IMR-90 (cell line): ENCODE data around the gene TMEM135. TPM values are rescaled to one million over a fixed set of nuclear protein-coding genes. Genes with fewer than 3 reads are reported as not detected.

Source experiments
- ATAC-seq: fragments of 200-7000 bp; cut with Tn5 transposase; 2 replicates; pipeline ENCODE4 v1.9.1; 2020; ENCODE audit warnings: low read depth, mild to moderate bottlenecking, moderate library complexity
- BruUV-seq: library from RNA; stranded (reverse); fragments of 400-500 nt; replicated peaks from 2 replicates; lab custom pipeline; 2021; lab: Mats Ljungman, UMichigan
- CTCF ChIA-PET: fragments of 300-600 bp; formaldehyde crosslinking; extraction: SDS; loops from one replicate; lab custom pipeline; 2021; ENCODE audit warnings: antibody characterized with exemption; lab: Yijun Ruan, JAX
- POLR2A ChIA-PET: fragments of 300-600 bp; sonication (Branson Sonifier 250); formaldehyde crosslinking; loops from one replicate; lab custom pipeline; 2022; ENCODE audit warnings: antibody characterized with exemption; ENCODE audit not compliant: unreplicated experiment; lab: Charles Lee
- DNase-seq: peaks from one replicate; pipeline ENCODE4 v3.0.0; 2013
- H2AFZ ChIP-seq: replicated peaks from 2 replicates; pipeline ENCODE3; 2013; ENCODE audit warnings: low read length, mild to moderate bottlenecking; ENCODE audit not compliant: poor library complexity
- H2AK5ac ChIP-seq: 2 replicates; pipeline ENCODE4 v1.6.1; 2013; ENCODE audit warnings: low read depth, low read length, inconsistent platforms
- H2AK9ac ChIP-seq: replicated peaks from 2 replicates; pipeline ENCODE3; 2013; ENCODE audit warnings: mild to moderate bottlenecking, low read depth, low read length, moderate library complexity; ENCODE audit not compliant: poor library complexity
- H2BK120ac ChIP-seq: 2 replicates; pipeline ENCODE4 v1.6.1; 2013; ENCODE audit warnings: low read depth, low read length, inconsistent platforms
- H2BK15ac ChIP-seq: 3 replicates; pipeline ENCODE4 v1.6.1; 2013; ENCODE audit warnings: low read depth, low read length, inconsistent platforms
- H2BK20ac ChIP-seq: 2 replicates; pipeline ENCODE4 v1.6.1; 2013; ENCODE audit warnings: low read depth, mild to moderate bottlenecking, inconsistent platforms, low read length, moderate library complexity
- H2BK5ac ChIP-seq: 2 replicates; pipeline ENCODE4 v1.6.1; 2013; ENCODE audit warnings: mild to moderate bottlenecking, low read depth, low read length, inconsistent platforms; ENCODE audit not compliant: poor library complexity, severe bottlenecking
- H3K14ac ChIP-seq: replicated peaks from 2 replicates; pipeline ENCODE4 v1.6.1; 2013; ENCODE audit warnings: low read depth, low read length, inconsistent platforms
- H3K18ac ChIP-seq: 2 replicates; pipeline ENCODE4 v1.6.1; 2013; ENCODE audit warnings: low read depth, low read length, control low read depth
- H3K23ac ChIP-seq: 2 replicates; pipeline ENCODE4 v1.6.1; 2013; ENCODE audit warnings: low read depth, low read length, inconsistent platforms
- H3K27ac ChIP-seq: 2 replicates; pipeline ENCODE4 v1.5.1; 2013; ENCODE audit warnings: mild to moderate bottlenecking, control low read depth, low read length; ENCODE audit not compliant: insufficient read depth
- H3K27me3 ChIP-seq: 2 replicates; pipeline ENCODE4 v1.6.1; 2013; ENCODE audit warnings: low read length; ENCODE audit not compliant: control insufficient read depth, insufficient read depth
- H3K36me3 ChIP-seq: 2 replicates; pipeline ENCODE4 v1.6.1; 2013; ENCODE audit warnings: low read length, mixed read lengths; ENCODE audit not compliant: control insufficient read depth, insufficient read depth
- H3K4ac ChIP-seq: 2 replicates; pipeline ENCODE4 v1.6.1; 2013; ENCODE audit warnings: low read depth, low read length, inconsistent platforms
- H3K4me1 ChIP-seq: 2 replicates; pipeline ENCODE4 v1.6.1; 2013; ENCODE audit warnings: low read length, mixed read lengths; ENCODE audit not compliant: control insufficient read depth, insufficient read depth
- H3K4me2 ChIP-seq: 2 replicates; pipeline ENCODE4 v1.6.1; 2013; ENCODE audit warnings: low read depth, mild to moderate bottlenecking, control low read depth, low read length, moderate library complexity
- H3K4me3 ChIP-seq: 2 replicates; pipeline ENCODE4 v1.5.1; 2013; ENCODE audit warnings: low read depth, mild to moderate bottlenecking, control low read depth, low read length, moderate library complexity; ENCODE audit not compliant: insufficient read depth
- H3K56ac ChIP-seq: 2 replicates; pipeline ENCODE4 v1.6.1; 2013; ENCODE audit warnings: low read length, inconsistent platforms; ENCODE audit not compliant: insufficient read depth; ENCODE audit errors: extremely low read depth
- H3K79me1 ChIP-seq, 2 experiments: 2 replicates each; pipeline ENCODE4 v1.6.1; 2013; ENCODE audit warnings: low read length in 2 of 2, inconsistent platforms in 1 of 2, low read depth in 1 of 2
- H3K9ac ChIP-seq: 2 replicates; pipeline ENCODE4 v1.6.1; 2013; ENCODE audit warnings: low read depth, low read length, control low read depth
- H3K9me1 ChIP-seq: 2 replicates; pipeline ENCODE4 v1.6.1; 2013; ENCODE audit warnings: low read length, inconsistent platforms; ENCODE audit not compliant: insufficient read depth
- H3K9me3 ChIP-seq: 2 replicates; pipeline ENCODE4 v1.6.1; 2013; ENCODE audit warnings: low read length; ENCODE audit not compliant: control insufficient read depth, insufficient read depth
- H4K20me1 ChIP-seq: 2 replicates; pipeline ENCODE4 v1.6.1; 2013; ENCODE audit warnings: low read length, inconsistent platforms; ENCODE audit not compliant: insufficient read depth
- H4K5ac ChIP-seq: 2 replicates; pipeline ENCODE4 v1.6.1; 2013; ENCODE audit warnings: mild to moderate bottlenecking, low read depth, low read length, control low read depth
- H4K8ac ChIP-seq, 2 experiments: 2 replicates each; pipeline ENCODE4 v1.6.1; 2013; ENCODE audit warnings: low read depth in 2 of 2, low read length in 2 of 2, control low read depth in 1 of 2, inconsistent platforms in 1 of 2
- H4K91ac ChIP-seq: 2 replicates; pipeline ENCODE4 v1.6.1; 2013; ENCODE audit warnings: low read depth, low read length, inconsistent platforms; ENCODE audit not compliant: insufficient read depth
- BHLHE40 ChIP-seq: fragments of 150-350 bp; IDR thresholded peaks from 2 replicates; pipeline ENCODE4 v1.6.1; 2016; ENCODE audit warnings: mild to moderate bottlenecking, low read depth, low read length
- CEBPB ChIP-seq: IDR thresholded peaks from 2 replicates; pipeline ENCODE4 v1.6.1; 2012; ENCODE audit warnings: low read depth, low read length, improper control_type of control experiment
- CHD1 ChIP-seq: IDR thresholded peaks from 2 replicates; pipeline ENCODE4 v1.6.1; 2012; ENCODE audit warnings: low read depth, low read length, improper control_type of control experiment
- CTCF ChIP-seq: conservative IDR thresholded peaks from 2 replicates; pipeline ENCODE4 v1.5.1; 2012; ENCODE audit warnings: mild to moderate bottlenecking, low read depth, low read length, improper control_type of control experiment
- ELK1 ChIP-seq: fragments of 150-350 bp; IDR thresholded peaks from 2 replicates; pipeline ENCODE4 v1.6.1; 2016; ENCODE audit warnings: low read depth, mild to moderate bottlenecking, low read length, moderate library complexity, borderline replicate concordance
- FOS ChIP-seq: fragments of 150-350 bp; IDR thresholded peaks from 2 replicates; pipeline ENCODE4 v1.6.1; 2016; ENCODE audit warnings: low read depth, low read length
- MAFK ChIP-seq: IDR thresholded peaks from 2 replicates; pipeline ENCODE4 v1.6.1; 2012; ENCODE audit warnings: low read depth, low read length, improper control_type of control experiment
- MAZ ChIP-seq: IDR thresholded peaks from 2 replicates; pipeline ENCODE4 v1.6.1; 2012; ENCODE audit warnings: low read depth, mild to moderate bottlenecking, low read length, improper control_type of control experiment, moderate library complexity, borderline replicate concordance
- MXI1 ChIP-seq: IDR thresholded peaks from 2 replicates; pipeline ENCODE4 v1.6.1; 2012; ENCODE audit warnings: low read depth, mild to moderate bottlenecking, low read length, moderate library complexity, borderline replicate concordance
- NFE2L2 ChIP-seq: fragments of 150-350 bp; IDR thresholded peaks from 2 replicates; pipeline ENCODE4 v1.6.1; 2016; ENCODE audit warnings: low read depth, mild to moderate bottlenecking, low read length
- POLR2A ChIP-seq: IDR thresholded peaks from 2 replicates; pipeline ENCODE4 v1.6.1; 2012; ENCODE audit warnings: mild to moderate bottlenecking, low read depth, low read length
- RAD21 ChIP-seq: IDR thresholded peaks from 2 replicates; pipeline ENCODE4 v1.6.1; 2012; ENCODE audit warnings: low read length, improper control_type of control experiment
- RCOR1 ChIP-seq: IDR thresholded peaks from 2 replicates; pipeline ENCODE4 v1.6.1; 2012; ENCODE audit warnings: mild to moderate bottlenecking, low read length, improper control_type of control experiment; ENCODE audit not compliant: insufficient replicate concordance
- RFX5 ChIP-seq: IDR thresholded peaks from 2 replicates; pipeline ENCODE4 v1.8.0; 2012; ENCODE audit warnings: low read depth, mild to moderate bottlenecking, low read length, moderate library complexity
- SMC3 ChIP-seq: fragments of 150-350 bp; IDR thresholded peaks from 2 replicates; pipeline ENCODE4 v1.6.1; 2016; ENCODE audit warnings: low read depth, mild to moderate bottlenecking, antibody characterized with exemption, low read length, moderate library complexity
- USF2 ChIP-seq: fragments of 150-350 bp; IDR thresholded peaks from 2 replicates; pipeline ENCODE4 v1.6.1; 2017; ENCODE audit warnings: mild to moderate bottlenecking, antibody characterized with exemption, low read length, low read depth
- WGBS, 2 experiments: methylation state at CpG; one replicate each; pipeline versions ENCODE4 v1.1.5 to v1.1.7; 2013; ENCODE audit warnings: missing lambda C conversion rate in 2 of 2; ENCODE audit not compliant: insufficient read length in 1 of 2; ENCODE audit errors: extremely low coverage in 2 of 2; 5-methylcytosine and 5-hydroxymethylcytosine counted together
- dilution Hi-C: fragments of 300-500 bp; cut with HindIII; formaldehyde crosslinking; loops from one replicate; pipeline ENCODE4 v1.14.3; 2018; ENCODE audit warnings: low sequenced_read_pairs; ENCODE audit not compliant: unreplicated experiment
- in situ Hi-C: fragments of 300-500 bp; cut with MboI; formaldehyde crosslinking; loops from 3 replicates; pipeline ENCODE4 v1.14.3; 2019; ENCODE audit warnings: low sequenced_read_pairs, inconsistent platforms, mixed read lengths
- intact Hi-C: fragments of 100-400 bp; cut with micrococcal nuclease; formaldehyde crosslinking; loops from 2 replicates; pipeline ENCODE4 v1.10.0; 2022
- polyA plus RNA-seq, 3 experiments: library from polyadenylated mRNA; depleted of rRNA; stranded (reverse); fragments of >200 nt; gene quantifications; 2 replicates each; pipeline ENCODE4 v1.2.3, GENCODE V29; 2012; ENCODE audit warnings: low replicate concordance in 1 of 3
- total RNA-seq: library from RNA; depleted of rRNA; stranded (reverse); fragments of >200 nt; gene quantifications from 2 replicates; pipeline ENCODE4 v1.2.3, GENCODE V29; 2012

TMEM135 gene
- total and polyA plus RNA-seq, 2 of the 4 experiments (the other 2 are of a cell fraction), result 3.9 to 5.9 TPM

GRCh38 chr11:87298155-87298554 is 260.4 kb downstream of the TMEM135 start:
- in situ Hi-C loops, result loop anchor here (10.0 to 25.0 kb wide), 3 partner anchors 433 to 861 kb away; no protein-coding TSS in a partner anchor

More at GRCh38 chr11:87298155-87298554, 260.4 kb downstream of the TMEM135 start:
- ATAC-seq (no peak), DNase-seq (no peak)
- no peak for TF ChIP-seq SMC3
- no peak for TF ChIP-seq MXI1
- no peak for TF ChIP-seq CEBPB
- TF ChIP-seq NFE2L2, result no peak
- no peak for TF ChIP-seq BHLHE40
- no peak for TF ChIP-seq ELK1
- no peak for TF ChIP-seq POLR2A
- TF ChIP-seq USF2, result no peak
- no peak for TF ChIP-seq CTCF
- no peak for TF ChIP-seq CHD1
- TF ChIP-seq FOS, result no peak
- TF ChIP-seq RCOR1, result no peak
- TF ChIP-seq RAD21, result no peak
- no peak for TF ChIP-seq MAFK
- TF ChIP-seq RFX5, result no peak
- no peak for TF ChIP-seq MAZ
- H3K4ac ChIP-seq, result no peak overlapping the region
- no peak overlapping the region for H3K4me2 ChIP-seq
- H3K79me1 ChIP-seq, result no peaks in the 10 kb centered on the region
- H2BK15ac ChIP-seq, result no peak overlapping the region
- no peaks in the 10 kb centered on the region for H3K27me3 ChIP-seq
- H3K27ac ChIP-seq, result no peak overlapping the region
- BruUV-seq, result no TSS peak
- H2AK9ac ChIP-seq, result no peak overlapping the region
- no peak overlapping the region for H3K4me3 ChIP-seq
- H3K14ac ChIP-seq, result no peak overlapping the region
- H3K9ac ChIP-seq, result no peak overlapping the region
- no peak overlapping the region for H4K91ac ChIP-seq
- CTCF ChIA-PET, result no interaction called here
- no peaks in the 10 kb centered on the region for H4K20me1 ChIP-seq
- H2BK5ac ChIP-seq, result no peak overlapping the region
- H4K8ac ChIP-seq, result no peak overlapping the region
- intact Hi-C loops, result no loop called here
- H3K56ac ChIP-seq, result no peak overlapping the region
- peaks cover 4% of the 10 kb centered on the region; the same call in 1 of the 2 replicates for H3K4me1 ChIP-seq
- H2BK20ac ChIP-seq, result no peak overlapping the region
- POLR2A ChIA-PET, result no interaction called here
- H3K9me1 ChIP-seq, result peaks cover 2% of the 10 kb centered on the region; the same call in 1 of the 2 replicates
- no CpG with 5 or more reads among the region's 1 CpG for WGBS, 2 experiments
- H3K18ac ChIP-seq, result no peak overlapping the region
- no peak overlapping the region for H2AK5ac ChIP-seq
- dilution Hi-C loops, result no loop called here
- no peak overlapping the region for H4K5ac ChIP-seq
- no peaks in the 10 kb centered on the region for H3K36me3 ChIP-seq
- no peaks in the 10 kb centered on the region for H3K9me3 ChIP-seq
- no peak overlapping the region for H2AFZ ChIP-seq
- H2BK120ac ChIP-seq, result no peak overlapping the region
- no peak overlapping the region for H3K23ac ChIP-seq
